Suprapubic skin (tissue), 4 donors: ENCODE results near the gene SLC8B1. TPM values are rescaled to one million over a fixed set of nuclear protein-coding genes. Genes with fewer than 3 reads are reported as not detected.

ENCODE experiments used
- DNase-seq, 2 donors: peaks; one replicate each; pipeline ENCODE4 v3.0.0-alpha.2; 2019; ENCODE audit warnings: low spot score in 2 of 2
- H3K27ac ChIP-seq: fragments of 200-600 bp; sonication (generic); one replicate; pipeline ENCODE4 v1.5.1; 2019
- H3K27me3 ChIP-seq: fragments of 200-600 bp; sonication (generic); one replicate; pipeline ENCODE4 v1.5.1; 2019
- H3K36me3 ChIP-seq: fragments of 200-600 bp; sonication (generic); one replicate; pipeline ENCODE4 v1.5.1; 2019
- H3K4me1 ChIP-seq: fragments of 200-600 bp; sonication (generic); one replicate; pipeline ENCODE4 v1.5.1; 2019
- H3K4me3 ChIP-seq: fragments of 200-600 bp; sonication (generic); one replicate; pipeline ENCODE4 v1.5.1; 2019; ENCODE audit warnings: mild to moderate bottlenecking
- H3K9me3 ChIP-seq: fragments of 200-600 bp; sonication (generic); one replicate; pipeline ENCODE4 v1.5.1; 2019
- CTCF ChIP-seq, 2 donors: fragments of 200-600 bp in 1 of 2; fragments of 450-650 bp in 1 of 2; sonication (generic) in 1 of 2; IDR thresholded peaks; one replicate each; pipeline ENCODE4 v1.5.1; 2016 to 2019; ENCODE audit warnings: antibody characterized with exemption in 2 of 2, mild to moderate bottlenecking in 1 of 2, moderate library complexity in 1 of 2
- EP300 ChIP-seq: sonication (generic); formaldehyde crosslinking; IDR thresholded peaks from one replicate; pipeline ENCODE4 v1.6.1; 2017; ENCODE audit warnings: antibody characterized with exemption
- POLR2A ChIP-seq, 2 donors: fragments of 450-650 bp; IDR thresholded peaks; one replicate each; pipeline ENCODE4 v1.6.1; 2017; ENCODE audit warnings: antibody characterized with exemption in 2 of 2, mild to moderate bottlenecking in 2 of 2, moderate library complexity in 2 of 2
- POLR2AphosphoS5 ChIP-seq, 3 donors: sonication (generic); formaldehyde crosslinking; IDR thresholded peaks; one replicate each; pipeline ENCODE4 v1.6.1; 2017; ENCODE audit warnings: antibody characterized with exemption in 3 of 3
- WGBS: methylation state at CpG from one replicate; pipeline ENCODE4 v1.1.5; 2018; 5-methylcytosine and 5-hydroxymethylcytosine counted together
- total RNA-seq, 4 donors: library from RNA; depleted of rRNA; stranded (reverse); fragments of >200 nt; gene quantifications; one replicate each; pipeline ENCODE4 v1.1.0, GENCODE V29; 2016

Gene SLC8B1
- total RNA-seq, 4 donors from 2014 or later: 29.1 to 70.2 (median 34.9) TPM

- peak in 1 of 2 donors; percentile 9 for DNase-seq
- H3K4me3 ChIP-seq: no peak overlapping the region
- peaks cover 26% of the 10 kb centered on the region for H3K4me1 ChIP-seq
- TF ChIP-seq POLR2AphosphoS5 (IDR thresholded peaks at IDR 0.05) (no peak), POLR2A (IDR thresholded peaks at IDR 0.05) (no peak), CTCF (IDR thresholded peaks at IDR 0.05) (no peak), EP300 (no peak)
- no peaks in the 10 kb centered on the region for H3K27me3 ChIP-seq
- no peak overlapping the region for H3K27ac ChIP-seq
- no peaks in the 10 kb centered on the region for H3K9me3 ChIP-seq
- WGBS: 96% methylated on average over 7 of the region's 8 CpGs
- H3K36me3 ChIP-seq: peaks cover 64% of the 10 kb centered on the region
Measured at GRCh38 chr12:113274848-113275247, 60.1 kb downstream of the SLC8B1 start.

- WGBS: 85% methylated on average over 12 of the region's 13 CpGs
- H3K4me1 ChIP-seq: peaks cover 26% of the 10 kb centered on the region
- no peaks in the 10 kb centered on the region for H3K9me3 ChIP-seq
- H3K4me3 ChIP-seq: no peak overlapping the region
- H3K27me3 ChIP-seq: no peaks in the 10 kb centered on the region
- TF ChIP-seq EP300 (no peak), POLR2AphosphoS5 (IDR thresholded peaks at IDR 0.05) (no peak), CTCF (IDR thresholded peaks at IDR 0.05) (no peak), POLR2A (IDR thresholded peaks at IDR 0.05) (no peak)
- peak overlapping the region; percentile 81 for H3K27ac ChIP-seq
- peak in 1 of 2 donors; percentile 48 for DNase-seq
- peaks cover 68% of the 10 kb centered on the region for H3K36me3 ChIP-seq
Measured at GRCh38 chr12:113273053-113273725, 61.7 kb downstream of the SLC8B1 start.

GRCh38 chr12:113271853-113272561, 62.9 kb downstream of the SLC8B1 start:
- Histone ChIP-seq H3K36me3 (peaks cover 64% of the 10 kb centered on the region), H3K9me3 (no peaks in the 10 kb centered on the region), H3K4me3 (no peak overlapping the region), H3K27ac (peak overlapping the region; percentile 81), H3K27me3 (no peaks in the 10 kb centered on the region), H3K4me1 (peaks cover 26% of the 10 kb centered on the region)
- 51% methylated on average over 10 of the region's 12 CpGs for WGBS
- peak; percentile 91 to 92 for DNase-seq
- TF ChIP-seq POLR2AphosphoS5 (IDR thresholded peaks at IDR 0.05): peak in 2 of 3 donors; percentile 39 to 44
- no peak for TF ChIP-seq EP300

GRCh38 chr12:113271466-113271852, 63.5 kb downstream of the SLC8B1 start:
- WGBS: 68% methylated on average over 10 of the region's 10 CpGs
- Histone ChIP-seq H3K9me3 (no peaks in the 10 kb centered on the region), H3K4me3 (no peak overlapping the region), H3K27me3 (no peaks in the 10 kb centered on the region), H3K36me3 (peaks cover 64% of the 10 kb centered on the region), H3K27ac (peak overlapping the region; percentile 81), H3K4me1 (peaks cover 26% of the 10 kb centered on the region)
- TF ChIP-seq CTCF (IDR thresholded peaks at IDR 0.05) (no peak), EP300 (no peak), POLR2A (IDR thresholded peaks at IDR 0.05) (no peak), POLR2AphosphoS5 (IDR thresholded peaks at IDR 0.05) (no peak)
- no peak for DNase-seq

GRCh38 chr12:113270709-113271009, 64.2 kb downstream of the SLC8B1 start:
- no peak for TF ChIP-seq EP300
- no peak for TF ChIP-seq CTCF (IDR thresholded peaks at IDR 0.05)
- TF ChIP-seq POLR2AphosphoS5 (IDR thresholded peaks at IDR 0.05): no peak
- TF ChIP-seq POLR2A (IDR thresholded peaks at IDR 0.05): no peak
- WGBS: 97% methylated on average over 11 of the region's 11 CpGs
- peak in 1 of 2 donors; percentile 55 for DNase-seq
- Histone ChIP-seq H3K9me3 (no peaks in the 10 kb centered on the region), H3K27ac (peak overlapping the region; percentile 81), H3K4me1 (peaks cover 26% of the 10 kb centered on the region), H3K4me3 (no peak overlapping the region), H3K36me3 (peaks cover 68% of the 10 kb centered on the region), H3K27me3 (no peaks in the 10 kb centered on the region)
